HL-60/S4 (cell line): ENCODE results near the gene KCNC4.

ENCODE experiments used
- in situ Hi-C: fragments of 300-500 bp; cut with MboI; formaldehyde crosslinking; loops from 2 replicates; pipeline ENCODE4 v1.14.3; 2022; ENCODE audit warnings: low sequenced_read_pairs

The KCNC4 gene

GRCh38 chr1:110228869-110229268 is 18.8 kb downstream of the KCNC4 start:
- in situ Hi-C loops: no loop called here

- in situ Hi-C loops: no loop called here
These were observed 19.4 kb downstream of the KCNC4 start for GRCh38 chr1:110229348-110230001.

- in situ Hi-C loops: no loop called here
These were observed 20.5 kb downstream of the KCNC4 start for GRCh38 chr1:110230381-110231199.

- in situ Hi-C loops: no loop called here
These were observed 23.7 kb downstream of the KCNC4 start for GRCh38 chr1:110233861-110234260.

- in situ Hi-C loops: no loop called here
These were observed 24.6 kb downstream of the KCNC4 start for GRCh38 chr1:110234691-110235090.

- in situ Hi-C loops: no loop called here
These were observed 25.2 kb downstream of the KCNC4 start for GRCh38 chr1:110235181-110235833.

GRCh38 chr1:110235834-110236682 is 25.9 kb downstream of the KCNC4 start:
- in situ Hi-C loops: no loop called here

GRCh38 chr1:110237386-110238152 is 27.5 kb downstream of the KCNC4 start:
- in situ Hi-C loops: no loop called here

- in situ Hi-C loops: no loop called here
These were observed 29.6 kb downstream of the KCNC4 start for GRCh38 chr1:110239441-110240430.

GRCh38 chr1:110240476-110241210 is 30.5 kb downstream of the KCNC4 start:
- in situ Hi-C loops: no loop called here

GRCh38 chr1:110241516-110241915 is 31.4 kb downstream of the KCNC4 start:
- in situ Hi-C loops: no loop called here

GRCh38 chr1:110242062-110242461 is 31.9 kb downstream of the KCNC4 start:
- in situ Hi-C loops: no loop called here

- in situ Hi-C loops: no loop called here
These were observed 32.6 kb downstream of the KCNC4 start for GRCh38 chr1:110242731-110243130.

GRCh38 chr1:110243146-110243545 is 33.0 kb downstream of the KCNC4 start:
- in situ Hi-C loops: no loop called here

- in situ Hi-C loops: no loop called here
These were observed 33.5 kb downstream of the KCNC4 start for GRCh38 chr1:110243574-110243973.

- in situ Hi-C loops: no loop called here
These were observed 35.9 kb downstream of the KCNC4 start for GRCh38 chr1:110245876-110246620.

- in situ Hi-C loops: no loop called here
These were observed 38.6 kb downstream of the KCNC4 start for GRCh38 chr1:110248746-110249145.

- in situ Hi-C loops: no loop called here
These were observed 39.1 kb downstream of the KCNC4 start for GRCh38 chr1:110249256-110249655.
